ENCODE results near the gene TMEM267.

- TF ChIP-seq CTCF (IDR thresholded peaks at IDR 0.05), result no peak
- TF ChIP-seq POLR2A (IDR thresholded peaks at IDR 0.05), result no peak
These were observed 57.7 kb downstream of the TMEM267 start for GRCh38 chr5:43425983-43426382.
